GM18507 (cell line): ENCODE data around the gene HP.
A peak's percentile ranks its signal among the peaks of the same experiment; 100 is the strongest.
"Not testable (repeated sequence)": the region's sequence is repeated elsewhere in the genome, so short reads cannot be mapped to it uniquely, and the experiment has no call there.

Experiments used
- DNase-seq: peaks from one replicate; pipeline ENCODE4 v3.0.0; 2011; ENCODE audit warnings: low read depth; ENCODE audit not compliant: insufficient read length; ENCODE audit errors: extremely low spot score
- FAIRE-seq: peaks from 2 replicates; lab custom pipeline; 2011; peaks lifted over from hg19 to GRCh38; lab: Jason Lieb, UNC

The HP gene

GRCh38 chr16:72054254-72054847, at the start of gene HP:
Gene HP (plus strand): TSS chr16:72054505. CDS start chr16:72054653, 148 bp downstream.
- DNase-seq, FAIRE-seq: not testable (repeated sequence)

GRCh38 chr16:72008065-72008423, 46.3 kb upstream of the HP start:
- FAIRE-seq: not testable (repeated sequence)

GRCh38 chr16:72008424-72009216, 45.7 kb upstream of the HP start, which contains the start of gene DHODH:
Gene DHODH (plus strand): TSS chr16:72008744. CDS start chr16:72008765, 21 bp downstream.
- FAIRE-seq (peak; percentile 96), DNase-seq (peak; percentile 100)

More at GRCh38 chr16:72008065-72008423, 46.3 kb upstream of the HP start:
- DNase-seq: not testable (repeated sequence)

GRCh38 chr16:72009779-72010178, 44.5 kb upstream of the HP start:
- FAIRE-seq (no peak), DNase-seq (no peak)

GRCh38 chr16:72012607-72013006, 41.7 kb upstream of the HP start:
- no peak for FAIRE-seq
- DNase-seq: no peak

- FAIRE-seq (no peak), DNase-seq (no peak)
Measured at GRCh38 chr16:72013389-72013788, 40.9 kb upstream of the HP start.

GRCh38 chr16:72013888-72014581, 40.3 kb upstream of the HP start:
- FAIRE-seq (no peak), DNase-seq (no peak)

GRCh38 chr16:72014675-72015074, 39.6 kb upstream of the HP start:
- DNase-seq (no peak), FAIRE-seq (no peak)

GRCh38 chr16:72015124-72015523, 39.2 kb upstream of the HP start:
- FAIRE-seq (no peak), DNase-seq (no peak)

- DNase-seq (no peak), FAIRE-seq (no peak)
Measured at GRCh38 chr16:72018470-72018869, 35.8 kb upstream of the HP start.

- DNase-seq: no peak
- FAIRE-seq: no peak
Measured at GRCh38 chr16:72021043-72021442, 33.3 kb upstream of the HP start.

GRCh38 chr16:72022127-72022526, 32.2 kb upstream of the HP start:
- DNase-seq (no peak), FAIRE-seq (no peak)

- DNase-seq (no peak), FAIRE-seq (no peak)
Measured at GRCh38 chr16:72023962-72024361, 30.3 kb upstream of the HP start.

GRCh38 chr16:72024862-72025382, 29.4 kb upstream of the HP start:
- DNase-seq: no peak
- no peak for FAIRE-seq

- FAIRE-seq: no peak
- no peak for DNase-seq
Measured at GRCh38 chr16:72025404-72026114, 28.7 kb upstream of the HP start.

- DNase-seq (no peak), FAIRE-seq (no peak)
Measured at GRCh38 chr16:72027669-72028378, 26.5 kb upstream of the HP start.

- DNase-seq (no peak), FAIRE-seq (no peak)
Measured at GRCh38 chr16:72029567-72030271, 24.6 kb upstream of the HP start.

- FAIRE-seq: no peak
Measured at GRCh38 chr16:72033437-72033836, 20.9 kb upstream of the HP start.

More at GRCh38 chr16:72033437-72033836, 20.9 kb upstream of the HP start:
- no peak for DNase-seq
